Measurements from ENCODE around the gene ABCC4.

DNA sequence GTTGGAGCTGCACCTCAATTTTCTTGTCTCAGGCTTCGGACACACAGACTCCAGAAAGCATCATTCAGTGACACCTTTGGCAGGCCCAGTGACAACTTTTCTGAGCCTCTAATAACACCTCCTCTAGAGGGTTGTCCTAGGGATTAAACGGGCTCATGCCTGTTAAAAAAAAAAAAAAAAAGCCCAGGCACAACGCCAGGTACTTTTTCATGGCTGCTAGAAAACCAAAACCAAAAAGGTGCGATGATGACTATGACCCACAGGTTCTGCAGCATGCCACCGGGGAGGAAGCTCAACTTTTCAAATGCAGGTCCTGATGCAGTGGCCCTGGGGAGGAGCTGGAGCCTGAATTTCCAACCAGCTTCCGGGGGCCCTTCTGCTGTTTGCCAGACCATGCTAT, 184.2 kb downstream of the ABCC4 start:
- TF ChIP-seq POLR2AphosphoS5 (IDR thresholded peaks at IDR 0.05; ENCODE audit: borderline replicate concordance, low read depth, low read length) (no peak), EZH2 (IDR thresholded peaks at IDR 0.05) (no peak), FOXP2 (optimal IDR thresholded peaks at IDR 0.05; ENCODE audit: control extremely low read depth, extremely low read length, insufficient read depth) (no peak)

All from SK-N-MC (cell line).